ENCODE data around the gene CEP104. TPM values are rescaled to one million over a fixed set of nuclear protein-coding genes. Genes with fewer than 3 reads are reported as not detected.

Gene CEP104
- total and polyA plus RNA-seq, 2 donors, result 11.7 to 12.8 TPM

DNA sequence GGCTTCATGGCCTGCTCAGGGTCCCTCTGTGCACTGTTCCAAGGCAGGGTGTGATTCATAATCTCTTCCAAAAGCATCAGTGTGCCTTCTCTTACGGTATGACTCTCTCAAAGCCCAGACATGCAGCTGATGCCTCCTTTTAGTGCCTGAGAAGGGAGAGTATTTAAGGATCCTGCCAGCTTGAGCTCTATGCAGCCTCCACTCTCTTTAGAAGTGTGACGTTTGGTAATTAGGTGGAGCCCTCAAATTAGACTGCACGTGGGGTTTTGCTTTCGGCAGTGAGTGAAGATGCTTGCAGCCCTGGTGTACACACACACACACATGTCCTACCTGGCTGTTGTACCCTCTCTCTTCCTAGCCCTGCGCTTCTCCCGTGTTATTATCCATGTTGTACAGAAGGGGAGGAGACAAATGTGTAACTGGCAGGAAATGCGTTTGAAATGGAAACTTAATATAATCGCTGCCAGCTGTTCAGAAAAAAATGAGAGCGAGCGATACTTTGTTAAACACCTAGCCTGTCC is 45.6 kb upstream of the CEP104 start:
- Histone ChIP-seq H3K27me3 (ENCODE audit: control insufficient read depth in 2 of 2, insufficient read depth in 1 of 2, low read length in 1 of 2) (no peaks in the 10 kb centered on the region), H3K4me1 (ENCODE audit: control insufficient read depth in 2 of 2, insufficient read depth in 2 of 2, low read length in 2 of 2) (peaks cover 39 to 47% of the 10 kb centered on the region in 2 donors), H3K9me3 (ENCODE audit: control insufficient read depth in 2 of 2, insufficient read depth in 1 of 2, low read length in 1 of 2) (peaks cover 3 to 8% of the 10 kb centered on the region in 2 donors), H3K27ac (ENCODE audit: low read depth in 1 of 2, low read length in 1 of 2) (peak overlapping the region; percentile 79 to 91), H3K36me3 (ENCODE audit: control insufficient read depth in 2 of 2, insufficient read depth in 2 of 2, low read length in 1 of 2) (no peaks in the 10 kb centered on the region), H3K4me3 (ENCODE audit: low read length in 2 of 2) (peak overlapping the region in 1 of 2 donors; percentile 18)
- 49% methylated on average over 10 of the region's 10 CpGs for WGBS
- DNase-seq (ENCODE audit: low read depth in 6 of 9, low spot score in 9 of 9), result peak in 4 of 9 donors; percentile 19 to 70 (median 44)

DNA sequence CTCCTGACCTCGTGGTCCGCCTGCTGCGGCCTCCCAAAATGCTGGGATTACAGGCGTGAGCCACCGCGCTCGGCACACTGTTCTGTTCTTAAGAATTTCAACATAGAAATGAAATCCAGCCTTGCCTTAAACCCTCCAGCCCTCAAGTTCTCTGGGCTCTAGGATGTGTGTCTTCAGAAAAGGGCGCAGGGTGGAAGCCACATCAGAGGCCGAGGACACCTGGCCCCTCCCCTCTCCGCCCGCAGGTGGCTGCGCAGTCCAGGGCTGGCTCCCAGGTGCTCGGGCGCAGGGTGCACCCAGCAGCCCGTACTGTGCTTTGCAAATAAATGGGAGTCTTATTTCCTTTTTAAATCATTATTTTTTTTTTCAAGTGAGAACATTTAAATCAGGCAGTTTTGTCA is 45.1 kb upstream of the CEP104 start:
- no peaks in the 10 kb centered on the region for H3K27me3 ChIP-seq (ENCODE audit: control insufficient read depth in 2 of 2, insufficient read depth in 1 of 2, low read length in 1 of 2)
- peaks cover 39 to 47% of the 10 kb centered on the region in 2 donors for H3K4me1 ChIP-seq (ENCODE audit: control insufficient read depth in 2 of 2, insufficient read depth in 2 of 2, low read length in 2 of 2)
- 32% methylated on average over 15 of the region's 15 CpGs for WGBS
- peak in 8 of 9 donors; percentile 39 to 79 (median 54) for DNase-seq (ENCODE audit: low read depth in 6 of 9, low spot score in 9 of 9)
- peaks cover 3 to 10% of the 10 kb centered on the region in 2 donors for H3K9me3 ChIP-seq (ENCODE audit: control insufficient read depth in 2 of 2, insufficient read depth in 1 of 2, low read length in 1 of 2)
- H3K36me3 ChIP-seq (ENCODE audit: control insufficient read depth in 2 of 2, insufficient read depth in 2 of 2, low read length in 1 of 2), result no peaks in the 10 kb centered on the region
- H3K27ac ChIP-seq (ENCODE audit: low read depth in 1 of 2, low read length in 1 of 2), result peak overlapping the region; percentile 79 to 91
- no peak overlapping the region for H3K4me3 ChIP-seq (ENCODE audit: low read length in 2 of 2)

DNA sequence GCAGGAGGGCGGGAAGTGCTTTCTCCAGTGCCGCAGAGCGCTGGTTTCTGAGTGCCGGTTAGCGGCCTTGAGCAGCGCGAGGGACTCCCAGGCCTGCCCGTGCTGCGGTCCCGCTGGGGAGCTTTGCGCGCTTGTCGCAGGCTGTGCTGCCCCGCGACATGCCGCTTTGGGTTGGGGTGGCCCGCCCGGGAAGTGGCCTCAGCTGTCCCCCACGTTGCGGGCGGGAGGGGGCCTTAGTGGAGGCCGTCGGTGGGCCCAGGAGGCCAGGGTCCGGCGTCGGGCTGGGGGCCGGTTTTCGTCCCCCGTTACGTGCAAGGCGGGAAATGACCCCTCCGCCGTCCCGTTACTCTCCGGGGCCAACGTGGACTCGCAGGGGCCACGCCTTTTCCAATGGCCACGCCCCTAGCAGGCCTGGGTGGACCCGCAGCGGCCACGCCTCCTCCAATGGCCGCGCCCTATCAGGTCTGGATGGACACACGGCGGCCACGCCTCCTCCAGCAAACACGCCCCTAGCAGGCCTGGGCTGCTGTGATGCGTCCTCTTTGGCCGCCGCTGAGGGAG is 44.0 kb upstream of the CEP104 start:
- WGBS, result 2% methylated on average over 51 of the region's 51 CpGs
- Histone ChIP-seq H3K27ac (ENCODE audit: low read depth in 1 of 2, low read length in 1 of 2) (peak overlapping the region; percentile 93 to 98), H3K36me3 (ENCODE audit: control insufficient read depth in 2 of 2, insufficient read depth in 2 of 2, low read length in 1 of 2) (no peaks in the 10 kb centered on the region), H3K9me3 (ENCODE audit: control insufficient read depth in 2 of 2, insufficient read depth in 1 of 2, low read length in 1 of 2) (peaks cover 3 to 10% of the 10 kb centered on the region in 2 donors), H3K4me1 (ENCODE audit: control insufficient read depth in 2 of 2, insufficient read depth in 2 of 2, low read length in 2 of 2) (peaks cover 40 to 44% of the 10 kb centered on the region in 2 donors), H3K27me3 (ENCODE audit: control insufficient read depth in 2 of 2, insufficient read depth in 1 of 2, low read length in 1 of 2) (no peaks in the 10 kb centered on the region), H3K4me3 (ENCODE audit: low read length in 2 of 2) (peak overlapping the region; percentile 80 to 83)
- DNase-seq (ENCODE audit: low read depth in 6 of 9, low spot score in 9 of 9), result peak in 7 of 9 donors; percentile 38 to 79 (median 52)

GRCh38 chr1:3900150-3900968 is 43.3 kb upstream of the CEP104 start, which contains the start of gene C1orf174:
Gene C1orf174 (minus strand): TSS chr1:3900272. CDS start chr1:3900186, 86 bp downstream.
- peaks cover 40 to 43% of the 10 kb centered on the region in 2 donors for H3K4me1 ChIP-seq (ENCODE audit: control insufficient read depth in 2 of 2, insufficient read depth in 2 of 2, low read length in 2 of 2)
- no peaks in the 10 kb centered on the region for H3K27me3 ChIP-seq (ENCODE audit: control insufficient read depth in 2 of 2, insufficient read depth in 1 of 2, low read length in 1 of 2)
- peaks cover 0 to 6% of the 10 kb centered on the region in 2 donors for H3K36me3 ChIP-seq (ENCODE audit: control insufficient read depth in 2 of 2, insufficient read depth in 2 of 2, low read length in 1 of 2)
- H3K4me3 ChIP-seq (ENCODE audit: low read length in 2 of 2), result peak within 1 kb of the TSS; percentile 80 to 83
- H3K9me3 ChIP-seq (ENCODE audit: control insufficient read depth in 2 of 2, insufficient read depth in 1 of 2, low read length in 1 of 2), result peaks cover 3 to 10% of the 10 kb centered on the region in 2 donors
- peak within 1 kb of the TSS; percentile 98 to 99 for H3K27ac ChIP-seq (ENCODE audit: low read depth in 1 of 2, low read length in 1 of 2)
- peak; percentile 91 to 100 (median 98) for DNase-seq (ENCODE audit: low read depth in 6 of 9, low spot score in 9 of 9)
- under 1% methylated on average over 57 of the region's 58 CpGs for whole genome bisulfite sequencing

DNA sequence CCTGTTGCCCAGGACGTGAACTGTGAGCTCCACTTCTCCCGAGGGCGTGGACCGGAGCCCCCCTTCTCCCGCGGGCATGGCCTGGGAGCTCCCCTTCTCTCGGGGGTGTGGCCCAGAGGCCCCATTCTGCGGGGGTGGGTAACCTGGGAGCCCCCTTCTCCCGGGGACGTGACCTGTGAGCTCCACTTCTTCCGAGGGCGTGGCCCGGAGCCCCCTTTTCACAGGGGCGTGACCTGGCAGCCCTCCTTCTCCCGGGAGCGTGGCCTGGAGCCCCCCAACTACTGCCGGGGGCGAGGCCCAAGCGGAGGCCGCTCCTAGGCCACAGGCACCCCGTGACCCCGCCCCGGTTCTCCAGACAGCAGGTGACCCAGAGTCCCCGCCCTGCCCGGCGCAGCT is 42.7 kb upstream of the CEP104 start:
- no peak for DNase-seq (ENCODE audit: low read depth in 6 of 9, low spot score in 9 of 9)
- Histone ChIP-seq H3K27ac (ENCODE audit: low read depth in 1 of 2, low read length in 1 of 2) (peak overlapping the region; percentile 98 to 99), H3K27me3 (ENCODE audit: control insufficient read depth in 2 of 2, insufficient read depth in 1 of 2, low read length in 1 of 2) (no peaks in the 10 kb centered on the region), H3K4me3 (ENCODE audit: low read length in 2 of 2) (peak overlapping the region; percentile 80 to 83), H3K36me3 (ENCODE audit: control insufficient read depth in 2 of 2, insufficient read depth in 2 of 2, low read length in 1 of 2) (peaks cover 0 to 11% of the 10 kb centered on the region in 2 donors), H3K4me1 (ENCODE audit: control insufficient read depth in 2 of 2, insufficient read depth in 2 of 2, low read length in 2 of 2) (peaks cover 39 to 43% of the 10 kb centered on the region in 2 donors), H3K9me3 (ENCODE audit: control insufficient read depth in 2 of 2, insufficient read depth in 1 of 2, low read length in 1 of 2) (peaks cover 3 to 10% of the 10 kb centered on the region in 2 donors)
- WGBS, result under 1% methylated on average over 26 of the region's 26 CpGs

DNA sequence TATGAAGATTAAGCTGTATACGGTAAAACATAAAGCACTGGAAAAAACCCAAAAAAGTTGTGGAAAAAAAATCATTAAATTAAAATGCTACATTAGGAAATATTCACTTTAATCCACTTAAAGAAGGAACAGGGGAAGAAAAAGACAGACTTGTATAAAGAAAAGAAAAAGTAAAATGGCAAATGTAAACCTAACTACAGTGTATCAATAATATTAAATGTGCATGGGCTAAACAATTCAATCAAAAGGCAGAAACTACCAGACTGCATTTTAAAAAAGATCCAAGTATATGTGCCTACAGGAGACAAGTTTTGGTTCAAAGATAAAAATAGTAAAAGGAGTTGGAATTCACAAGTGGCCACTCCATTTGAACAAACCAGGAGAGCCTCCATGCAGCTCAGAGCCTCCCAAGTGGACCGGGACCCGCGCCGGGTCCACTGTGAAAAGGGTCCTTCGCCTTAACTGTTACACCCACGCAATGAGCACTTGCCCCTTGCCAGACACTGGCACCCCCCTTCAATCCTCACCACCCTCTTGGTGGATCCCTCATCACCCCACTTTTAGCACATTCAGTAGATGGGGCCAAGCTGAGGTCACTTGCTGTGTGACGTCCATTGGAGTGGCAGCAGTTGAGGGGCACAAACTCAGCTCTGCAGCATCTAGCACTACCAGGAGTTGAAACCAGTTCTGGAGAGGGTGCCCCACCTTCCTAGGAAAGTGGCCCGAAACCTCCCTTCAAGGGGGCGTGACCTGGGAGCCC is 42.2 kb upstream of the CEP104 start:
- H3K9me3 ChIP-seq (ENCODE audit: control insufficient read depth in 2 of 2, insufficient read depth in 1 of 2, low read length in 1 of 2), result peaks cover 3 to 10% of the 10 kb centered on the region in 2 donors
- 54% methylated on average over 10 of the region's 10 CpGs for WGBS
- no peaks in the 10 kb centered on the region for H3K27me3 ChIP-seq (ENCODE audit: control insufficient read depth in 2 of 2, insufficient read depth in 1 of 2, low read length in 1 of 2)
- H3K27ac ChIP-seq (ENCODE audit: low read depth in 1 of 2, low read length in 1 of 2), result peak overlapping the region; percentile 98 to 99
- peak overlapping the region; percentile 80 to 83 for H3K4me3 ChIP-seq (ENCODE audit: low read length in 2 of 2)
- peaks cover 35 to 40% of the 10 kb centered on the region in 2 donors for H3K4me1 ChIP-seq (ENCODE audit: control insufficient read depth in 2 of 2, insufficient read depth in 2 of 2, low read length in 2 of 2)
- peaks cover 0 to 11% of the 10 kb centered on the region in 2 donors for H3K36me3 ChIP-seq (ENCODE audit: control insufficient read depth in 2 of 2, insufficient read depth in 2 of 2, low read length in 1 of 2)
- no peak for DNase-seq (ENCODE audit: low read depth in 6 of 9, low spot score in 9 of 9)

GRCh38 chr1:3898475-3898735 is 41.4 kb upstream of the CEP104 start:
- H3K27ac ChIP-seq (ENCODE audit: low read depth in 1 of 2, low read length in 1 of 2), result no peak overlapping the region

DNA sequence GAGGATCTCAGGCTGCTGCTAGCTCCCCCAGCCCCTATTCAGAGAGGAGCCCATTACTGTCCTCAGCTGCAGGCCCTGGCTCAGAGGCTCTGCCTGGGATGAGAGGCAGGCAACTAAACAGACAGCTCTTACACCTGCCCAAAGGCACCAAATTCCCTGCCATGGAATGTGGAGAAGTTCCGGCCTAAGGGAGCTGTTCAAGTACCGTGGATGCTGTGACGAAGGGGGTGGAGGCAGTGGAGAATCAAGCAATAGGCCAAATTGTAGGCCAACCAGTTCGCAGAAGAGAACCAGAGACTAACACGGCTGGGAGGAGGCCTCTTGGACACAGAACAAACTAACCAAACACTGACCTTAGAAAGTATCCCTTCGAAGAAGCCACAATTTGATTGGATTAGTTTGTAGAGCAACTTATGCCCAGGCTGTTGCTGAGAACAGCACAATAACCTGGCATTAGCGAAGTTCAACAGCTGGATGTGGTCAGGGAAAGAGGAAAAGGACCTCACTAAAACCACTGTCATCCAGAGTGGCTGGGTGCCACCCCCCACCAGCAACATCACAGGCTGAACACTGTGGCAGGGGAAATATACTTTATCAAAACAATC is 39.5 kb upstream of the CEP104 start:
- Histone ChIP-seq H3K9me3 (ENCODE audit: control insufficient read depth in 2 of 2, insufficient read depth in 1 of 2, low read length in 1 of 2) (peaks cover 3 to 10% of the 10 kb centered on the region in 2 donors), H3K4me1 (ENCODE audit: control insufficient read depth in 2 of 2, insufficient read depth in 2 of 2, low read length in 2 of 2) (peaks cover 12 to 14% of the 10 kb centered on the region in 2 donors), H3K27me3 (ENCODE audit: control insufficient read depth in 2 of 2, insufficient read depth in 1 of 2, low read length in 1 of 2) (no peaks in the 10 kb centered on the region), H3K4me3 (ENCODE audit: low read length in 2 of 2) (no peak overlapping the region), H3K36me3 (ENCODE audit: control insufficient read depth in 2 of 2, insufficient read depth in 2 of 2, low read length in 1 of 2) (peaks cover 8 to 16% of the 10 kb centered on the region in 2 donors), H3K27ac (ENCODE audit: low read depth in 1 of 2, low read length in 1 of 2) (no peak overlapping the region)
- no peak for DNase-seq (ENCODE audit: low read depth in 6 of 9, low spot score in 9 of 9)
- 96% methylated on average over 7 of the region's 7 CpGs for WGBS

More at GRCh38 chr1:3898475-3898735, 41.4 kb upstream of the CEP104 start:
- Histone ChIP-seq H3K9me3 (ENCODE audit: control insufficient read depth in 2 of 2, insufficient read depth in 1 of 2, low read length in 1 of 2) (peaks cover 3 to 10% of the 10 kb centered on the region in 2 donors), H3K27me3 (ENCODE audit: control insufficient read depth in 2 of 2, insufficient read depth in 1 of 2, low read length in 1 of 2) (no peaks in the 10 kb centered on the region), H3K36me3 (ENCODE audit: control insufficient read depth in 2 of 2, insufficient read depth in 2 of 2, low read length in 1 of 2) (peaks cover 0 to 11% of the 10 kb centered on the region in 2 donors), H3K4me1 (ENCODE audit: control insufficient read depth in 2 of 2, insufficient read depth in 2 of 2, low read length in 2 of 2) (peaks cover 27 to 32% of the 10 kb centered on the region in 2 donors), H3K4me3 (ENCODE audit: low read length in 2 of 2) (no peak overlapping the region)
- no peak for DNase-seq (ENCODE audit: low read depth in 6 of 9, low spot score in 9 of 9)

Data from thymus (tissue), 11 donors.